ENCODE data around the gene MSI2. TPM values are rescaled to one million over a fixed set of nuclear protein-coding genes. Genes with fewer than 3 reads are reported as not detected.

The MSI2 gene
- total RNA-seq, 6 experiments from 2014 or later = 12.0 to 22.6 (median 19.4) TPM

DNA sequence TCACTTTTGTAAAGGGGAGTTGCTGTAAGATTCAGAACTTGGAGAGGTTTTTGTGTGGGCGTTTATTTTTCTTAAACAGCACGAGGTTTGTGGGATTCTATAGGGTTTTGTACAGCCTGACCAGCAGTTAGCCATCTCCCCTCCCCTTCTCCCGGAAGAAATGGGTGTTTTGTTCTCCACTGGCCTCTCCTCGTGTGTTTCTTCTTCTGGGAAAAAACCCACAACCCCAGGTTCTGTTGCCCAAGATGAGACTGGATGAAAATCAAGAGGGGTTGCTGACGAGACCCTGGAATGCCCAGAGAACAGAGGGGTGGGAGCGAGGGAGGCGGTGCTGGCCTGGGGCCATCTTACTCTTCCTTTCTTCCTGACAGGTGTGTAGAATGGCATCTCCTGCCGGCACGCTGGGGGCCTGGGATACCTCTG, 186.1 kb downstream of the MSI2 start:
- Histone ChIP-seq H3K27ac (no peak overlapping the region), H3K4me1 (no peaks in the 10 kb centered on the region), H3K27me3 (no peaks in the 10 kb centered on the region), H3K36me3 (no peaks in the 10 kb centered on the region), H3K9me3 (no peaks in the 10 kb centered on the region), H3K4me3 (no peak overlapping the region)
- ATAC-seq (no peak), DNase-seq (no peak)
- 73% methylated on average over 8 of the region's 9 CpGs for WGBS (ENCODE audit: insufficient coverage, low coverage, low lambda C conversion rate, missing lambda C conversion rate)
- TF ChIP-seq CTCF (IDR thresholded peaks at IDR 0.05) (no peak), POLR2A (IDR thresholded peaks at IDR 0.05) (no peak)
- intact Hi-C loops (cut with DNase I) = no loop called here

- TF ChIP-seq CTCF (IDR thresholded peaks at IDR 0.05) = no peak
- no peak for TF ChIP-seq POLR2A (IDR thresholded peaks at IDR 0.05)
- H3K27me3 ChIP-seq = no peaks in the 10 kb centered on the region
- DNase-seq (no peak), ATAC-seq (no peak)
- intact Hi-C loops (cut with DNase I) = no loop called here
- no peak overlapping the region for H3K4me3 ChIP-seq
- H3K4me1 ChIP-seq = no peaks in the 10 kb centered on the region
- WGBS (ENCODE audit: insufficient coverage, low coverage, low lambda C conversion rate, missing lambda C conversion rate) = 26% methylated on average over 11 of the region's 16 CpGs
- no peaks in the 10 kb centered on the region for H3K9me3 ChIP-seq
- no peaks in the 10 kb centered on the region for H3K36me3 ChIP-seq
- H3K27ac ChIP-seq = no peak overlapping the region
Measured at GRCh38 chr17:57442914-57443571, 186.7 kb downstream of the MSI2 start.

- Histone ChIP-seq H3K9me3 (no peaks in the 10 kb centered on the region), H3K4me1 (no peaks in the 10 kb centered on the region), H3K36me3 (no peaks in the 10 kb centered on the region), H3K4me3 (no peak overlapping the region), H3K27ac (no peak overlapping the region), H3K27me3 (no peaks in the 10 kb centered on the region)
- no peak for DNase-seq
- ATAC-seq = no peak
- 77% methylated on average over 5 of the region's 5 CpGs for WGBS (ENCODE audit: insufficient coverage, low coverage, low lambda C conversion rate, missing lambda C conversion rate)
- intact Hi-C loops (cut with DNase I) = no loop called here
- TF ChIP-seq POLR2A (IDR thresholded peaks at IDR 0.05) (no peak), CTCF (IDR thresholded peaks at IDR 0.05) (no peak)
Measured at GRCh38 chr17:57443781-57444180, 187.5 kb downstream of the MSI2 start.

DNA sequence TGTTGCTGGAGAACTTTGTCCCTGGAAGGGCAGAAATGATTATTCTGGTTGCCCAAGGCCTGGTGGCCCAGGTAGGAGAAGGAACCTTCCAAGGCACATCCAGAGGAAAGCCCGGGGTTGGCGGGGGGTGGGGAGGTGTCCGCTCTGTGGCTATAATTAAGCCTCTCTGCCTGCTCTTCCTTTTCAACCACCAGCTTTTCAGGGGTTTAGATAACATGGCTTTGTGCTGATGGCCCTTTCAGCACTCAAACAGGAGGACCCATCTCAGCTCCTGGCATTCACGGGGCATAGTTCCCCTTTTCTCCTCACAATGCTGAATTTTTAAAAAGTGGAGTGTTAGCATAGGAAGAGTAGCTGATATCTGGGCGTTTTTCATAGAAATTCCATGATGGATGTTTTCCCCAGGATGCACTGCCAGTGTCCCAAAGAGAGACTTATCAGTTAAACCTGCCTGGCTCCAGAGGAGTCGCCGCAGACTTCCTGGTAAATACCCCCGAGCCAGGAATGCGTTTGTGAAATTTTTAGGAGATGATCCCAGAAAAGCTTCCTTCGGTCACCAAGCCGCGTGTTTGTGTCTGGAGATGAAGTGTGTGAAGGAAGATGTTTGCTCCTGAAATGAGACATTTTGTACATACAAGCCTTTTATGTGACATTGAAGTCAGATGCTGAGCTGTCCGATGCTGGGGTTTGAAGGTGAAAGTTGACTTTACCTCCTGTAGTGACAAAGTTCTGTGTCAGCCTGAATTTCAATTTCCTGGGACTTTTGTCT, 188.5 kb downstream of the MSI2 start:
- no peak overlapping the region for H3K27ac ChIP-seq
- no peaks in the 10 kb centered on the region for H3K4me1 ChIP-seq
- intact Hi-C loops (cut with DNase I) = no loop called here
- TF ChIP-seq POLR2A (IDR thresholded peaks at IDR 0.05) (no peak), CTCF (IDR thresholded peaks at IDR 0.05) (no peak)
- 40% methylated on average over 12 of the region's 13 CpGs for WGBS (ENCODE audit: insufficient coverage, low coverage, low lambda C conversion rate, missing lambda C conversion rate)
- H3K27me3 ChIP-seq = no peaks in the 10 kb centered on the region
- ATAC-seq (peak in 1 of 4 donors; percentile 15), DNase-seq (no peak)
- no peaks in the 10 kb centered on the region for H3K9me3 ChIP-seq
- no peak overlapping the region for H3K4me3 ChIP-seq
- no peaks in the 10 kb centered on the region for H3K36me3 ChIP-seq

Measured in right lobe of liver (tissue), 6 donors.